Osteocyte (in vitro differentiated cells): ENCODE data around the gene INSYN1. TPM values are rescaled to one million over a fixed set of nuclear protein-coding genes. Genes with fewer than 3 reads are reported as not detected.

Source experiments
- DNase-seq: peaks from one replicate; pipeline ENCODE4 v3.0.0; 2021; ENCODE audit warnings: mixed read lengths; ENCODE audit not compliant: unreplicated experiment; ENCODE audit errors: extremely low spot score
- H3K27ac Mint-ChIP-seq: one replicate; pipeline ENCODE4 v1.8.0; 2021; ENCODE audit warnings: mild to moderate bottlenecking, mixed read lengths; ENCODE audit not compliant: unreplicated experiment
- H3K27me3 Mint-ChIP-seq: one replicate; pipeline ENCODE4 v1.8.0; 2021; ENCODE audit warnings: mixed read lengths; ENCODE audit not compliant: unreplicated experiment
- H3K36me3 Mint-ChIP-seq: one replicate; pipeline ENCODE4 v1.8.0; 2021; ENCODE audit warnings: mixed read lengths; ENCODE audit not compliant: unreplicated experiment
- H3K4me1 Mint-ChIP-seq: one replicate; pipeline ENCODE4 v1.8.0; 2021; ENCODE audit warnings: mixed read lengths; ENCODE audit not compliant: unreplicated experiment
- H3K4me3 Mint-ChIP-seq: one replicate; pipeline ENCODE4 v1.8.0; 2021; ENCODE audit warnings: mild to moderate bottlenecking, moderate library complexity, mixed read lengths; ENCODE audit not compliant: unreplicated experiment
- H3K9me3 Mint-ChIP-seq: one replicate; pipeline ENCODE4 v1.8.0; 2021; ENCODE audit warnings: mixed read lengths; ENCODE audit not compliant: unreplicated experiment
- total RNA-seq: library from RNA; stranded (reverse); gene quantifications from 2 replicates; pipeline ENCODE4 v1.2.1, GENCODE V29; 2021
- TF ChIP-seq, protein P1 (sequence below): fragments of 200-600 bp; sonication (generic); IDR thresholded peaks from 2 replicates; pipeline ENCODE4 v1.5.0; 2021; ENCODE audit warnings: antibody characterized with exemption, mild to moderate bottlenecking, moderate library complexity

Gene INSYN1
- total RNA-seq, 1 donor from 2014 or later, result 8.0 TPM

DNA sequence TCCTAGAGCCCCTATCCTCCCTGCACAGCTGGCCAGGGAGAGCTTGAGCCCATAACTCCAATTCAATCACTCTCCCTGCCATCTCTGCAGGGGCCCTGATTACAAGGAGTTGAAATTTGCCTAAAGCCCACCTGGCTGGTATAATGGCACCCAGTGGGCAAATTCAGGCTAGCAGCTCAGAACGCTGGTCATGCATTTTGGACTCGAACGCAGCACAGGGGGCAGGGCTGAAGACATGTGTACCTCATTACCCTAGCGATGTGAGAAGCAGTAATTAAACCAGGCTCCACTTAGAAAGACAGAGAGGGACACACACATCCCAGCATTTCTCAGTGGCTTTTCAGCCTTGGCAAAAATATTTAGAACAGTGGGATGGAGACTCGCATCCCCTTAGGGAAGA lies 3.2 kb downstream of the INSYN1 start:
- TF ChIP-seq, protein P1, sequence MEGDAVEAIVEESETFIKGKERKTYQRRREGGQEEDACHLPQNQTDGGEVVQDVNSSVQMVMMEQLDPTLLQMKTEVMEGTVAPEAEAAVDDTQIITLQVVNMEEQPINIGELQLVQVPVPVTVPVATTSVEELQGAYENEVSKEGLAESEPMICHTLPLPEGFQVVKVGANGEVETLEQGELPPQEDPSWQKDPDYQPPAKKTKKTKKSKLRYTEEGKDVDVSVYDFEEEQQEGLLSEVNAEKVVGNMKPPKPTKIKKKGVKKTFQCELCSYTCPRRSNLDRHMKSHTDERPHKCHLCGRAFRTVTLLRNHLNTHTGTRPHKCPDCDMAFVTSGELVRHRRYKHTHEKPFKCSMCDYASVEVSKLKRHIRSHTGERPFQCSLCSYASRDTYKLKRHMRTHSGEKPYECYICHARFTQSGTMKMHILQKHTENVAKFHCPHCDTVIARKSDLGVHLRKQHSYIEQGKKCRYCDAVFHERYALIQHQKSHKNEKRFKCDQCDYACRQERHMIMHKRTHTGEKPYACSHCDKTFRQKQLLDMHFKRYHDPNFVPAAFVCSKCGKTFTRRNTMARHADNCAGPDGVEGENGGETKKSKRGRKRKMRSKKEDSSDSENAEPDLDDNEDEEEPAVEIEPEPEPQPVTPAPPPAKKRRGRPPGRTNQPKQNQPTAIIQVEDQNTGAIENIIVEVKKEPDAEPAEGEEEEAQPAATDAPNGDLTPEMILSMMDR, result no peak
- Mint-ChIP-seq H3K9me3 (no peaks in the 10 kb centered on the region), H3K36me3 (no peaks in the 10 kb centered on the region), H3K27ac (no peak overlapping the region), H3K27me3 (peaks cover 14% of the 10 kb centered on the region), H3K4me1 (peaks cover 10% of the 10 kb centered on the region), H3K4me3 (no peak overlapping the region)
- no peak for DNase-seq

DNA sequence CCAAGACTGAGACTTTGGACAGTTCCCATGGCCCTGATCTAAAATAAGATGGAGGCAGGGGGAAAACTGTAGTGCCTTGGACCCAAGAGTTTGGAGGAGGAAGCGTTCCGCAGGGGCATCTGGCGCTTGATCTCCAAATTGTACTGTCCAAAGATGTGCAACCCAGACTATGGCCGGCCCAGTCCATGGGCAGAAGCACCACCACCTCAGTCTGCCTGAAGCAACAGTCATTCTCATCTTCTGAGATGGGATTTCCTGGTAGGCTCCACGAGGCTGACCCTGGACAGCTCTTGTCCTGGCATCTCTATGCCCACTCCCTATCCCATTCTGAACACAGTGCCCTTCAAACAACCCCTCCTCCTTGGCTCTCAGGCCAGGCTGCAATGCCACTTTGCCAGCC lies 3.6 kb downstream of the INSYN1 start:
- peaks cover 10% of the 10 kb centered on the region for H3K4me1 Mint-ChIP-seq
- TF ChIP-seq, protein P1, result no peak
- no peak overlapping the region for H3K4me3 Mint-ChIP-seq
- H3K36me3 Mint-ChIP-seq, result no peaks in the 10 kb centered on the region
- H3K27me3 Mint-ChIP-seq, result peaks cover 14% of the 10 kb centered on the region
- no peak for DNase-seq
- H3K9me3 Mint-ChIP-seq, result no peaks in the 10 kb centered on the region
- no peak overlapping the region for H3K27ac Mint-ChIP-seq

DNA sequence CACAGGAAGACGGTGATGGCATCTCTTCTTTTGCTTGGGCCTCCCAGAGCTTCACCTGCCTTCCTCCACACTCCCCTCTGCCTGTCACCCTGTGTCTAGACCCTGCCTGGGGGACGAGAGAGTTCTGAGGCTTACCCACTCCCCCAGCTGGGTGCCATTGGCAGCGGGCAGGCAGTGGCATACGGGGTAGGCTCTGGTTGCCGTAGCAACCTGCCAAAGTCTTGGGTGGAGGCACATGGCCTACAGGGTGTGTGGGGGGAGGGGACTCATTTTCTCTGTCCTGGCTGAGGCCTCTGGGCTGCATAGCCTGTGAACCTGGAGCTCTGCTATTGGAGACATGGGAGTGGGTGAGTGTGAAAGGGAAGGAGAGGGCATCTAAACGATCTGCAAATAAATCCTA lies 4.4 kb downstream of the INSYN1 start:
- peaks cover 14% of the 10 kb centered on the region for H3K27me3 Mint-ChIP-seq
- H3K36me3 Mint-ChIP-seq, result no peaks in the 10 kb centered on the region
- no peak for DNase-seq
- TF ChIP-seq, protein P1, result no peak
- no peaks in the 10 kb centered on the region for H3K9me3 Mint-ChIP-seq
- H3K4me1 Mint-ChIP-seq, result peaks cover 10% of the 10 kb centered on the region
- no peak overlapping the region for H3K4me3 Mint-ChIP-seq
- no peak overlapping the region for H3K27ac Mint-ChIP-seq

DNA sequence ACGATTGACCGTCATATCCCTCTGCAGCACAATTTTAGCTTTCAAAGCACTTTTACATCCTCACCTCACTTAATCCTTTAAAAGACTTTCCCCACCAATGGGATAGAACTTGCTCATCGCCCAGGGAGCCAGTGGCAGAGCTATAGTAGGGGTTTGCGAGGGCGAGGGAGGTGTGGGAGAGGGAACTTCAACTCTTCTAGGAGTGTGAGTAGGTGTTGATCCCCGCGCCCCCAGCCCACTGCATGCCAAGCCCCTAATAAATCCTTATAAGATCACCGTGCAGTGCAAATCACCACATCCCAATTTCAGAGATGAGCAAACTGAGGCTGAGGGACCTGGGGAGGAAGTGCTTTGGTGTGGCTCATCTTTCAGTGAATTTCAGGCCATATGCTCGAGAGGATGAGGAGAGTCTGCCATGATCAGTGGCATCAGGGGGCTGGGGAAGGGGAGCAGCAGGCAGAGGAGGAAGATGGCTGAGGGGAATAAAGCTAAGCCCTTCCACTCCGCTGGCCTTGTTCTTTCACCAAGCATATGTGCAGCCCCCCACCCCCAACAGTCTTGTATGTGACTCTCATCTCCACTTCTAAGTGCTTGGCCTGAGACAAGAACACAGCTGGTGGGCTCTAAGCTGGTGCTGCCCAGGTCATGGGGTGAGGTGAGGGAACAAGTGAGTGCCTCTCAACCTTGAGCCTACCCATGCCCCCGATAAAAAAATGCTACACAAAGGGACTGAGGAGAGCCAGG lies 5.1 kb downstream of the INSYN1 start:
- Mint-ChIP-seq H3K36me3 (no peaks in the 10 kb centered on the region), H3K9me3 (no peaks in the 10 kb centered on the region), H3K4me1 (peaks cover 14% of the 10 kb centered on the region), H3K27me3 (peaks cover 14% of the 10 kb centered on the region), H3K27ac (no peak overlapping the region), H3K4me3 (no peak overlapping the region)
- TF ChIP-seq, protein P1, result no peak
- no peak for DNase-seq

DNA sequence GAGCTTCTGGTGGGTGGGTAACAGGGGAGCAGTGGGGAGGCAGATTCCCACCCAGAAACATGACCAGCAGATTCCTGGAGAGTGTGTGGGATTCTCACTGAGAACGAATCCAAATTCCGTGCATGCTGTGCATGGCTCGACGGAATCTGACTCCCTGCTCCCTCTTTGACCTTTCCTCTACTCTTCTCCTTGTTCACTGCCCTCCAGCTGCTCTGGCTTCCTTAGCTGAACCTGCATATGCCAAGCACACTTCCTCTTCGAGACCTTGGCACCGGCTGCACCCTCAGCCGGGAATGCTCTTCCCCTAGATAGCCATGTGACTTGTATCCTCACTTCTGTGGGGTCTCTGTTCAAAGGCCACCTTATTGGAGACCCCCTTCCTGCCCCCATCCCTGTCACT lies 6.3 kb downstream of the INSYN1 start:
- H3K4me1 Mint-ChIP-seq, result peaks cover 18% of the 10 kb centered on the region
- TF ChIP-seq, protein P1, result no peak
- H3K4me3 Mint-ChIP-seq, result no peak overlapping the region
- H3K27ac Mint-ChIP-seq, result no peak overlapping the region
- DNase-seq, result no peak
- no peaks in the 10 kb centered on the region for H3K9me3 Mint-ChIP-seq
- H3K36me3 Mint-ChIP-seq, result no peaks in the 10 kb centered on the region
- H3K27me3 Mint-ChIP-seq, result peaks cover 14% of the 10 kb centered on the region
